HL-60 (cell line): Measurements from ENCODE around the gene HDAC9.

Source experiments
- SPI1 ChIP-seq: IDR thresholded peaks from 2 replicates; pipeline ENCODE4 v1.6.1; 2012; ENCODE audit warnings: low read depth, mild to moderate bottlenecking, borderline replicate concordance
- TF ChIP-seq, protein P1 (sequence below): IDR thresholded peaks from one replicate; pipeline ENCODE4 v1.5.1; 2011; ENCODE audit warnings: low read length, control low read depth, inconsistent platforms; ENCODE audit not compliant: insufficient read depth
- TF ChIP-seq, protein P2 (sequence below): IDR thresholded peaks from 2 replicates; pipeline ENCODE4 v1.6.1; 2012; ENCODE audit warnings: low read depth; ENCODE audit not compliant: insufficient replicate concordance

- TF ChIP-seq, protein P1, sequence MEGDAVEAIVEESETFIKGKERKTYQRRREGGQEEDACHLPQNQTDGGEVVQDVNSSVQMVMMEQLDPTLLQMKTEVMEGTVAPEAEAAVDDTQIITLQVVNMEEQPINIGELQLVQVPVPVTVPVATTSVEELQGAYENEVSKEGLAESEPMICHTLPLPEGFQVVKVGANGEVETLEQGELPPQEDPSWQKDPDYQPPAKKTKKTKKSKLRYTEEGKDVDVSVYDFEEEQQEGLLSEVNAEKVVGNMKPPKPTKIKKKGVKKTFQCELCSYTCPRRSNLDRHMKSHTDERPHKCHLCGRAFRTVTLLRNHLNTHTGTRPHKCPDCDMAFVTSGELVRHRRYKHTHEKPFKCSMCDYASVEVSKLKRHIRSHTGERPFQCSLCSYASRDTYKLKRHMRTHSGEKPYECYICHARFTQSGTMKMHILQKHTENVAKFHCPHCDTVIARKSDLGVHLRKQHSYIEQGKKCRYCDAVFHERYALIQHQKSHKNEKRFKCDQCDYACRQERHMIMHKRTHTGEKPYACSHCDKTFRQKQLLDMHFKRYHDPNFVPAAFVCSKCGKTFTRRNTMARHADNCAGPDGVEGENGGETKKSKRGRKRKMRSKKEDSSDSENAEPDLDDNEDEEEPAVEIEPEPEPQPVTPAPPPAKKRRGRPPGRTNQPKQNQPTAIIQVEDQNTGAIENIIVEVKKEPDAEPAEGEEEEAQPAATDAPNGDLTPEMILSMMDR: no peak
- TF ChIP-seq, protein P2, sequence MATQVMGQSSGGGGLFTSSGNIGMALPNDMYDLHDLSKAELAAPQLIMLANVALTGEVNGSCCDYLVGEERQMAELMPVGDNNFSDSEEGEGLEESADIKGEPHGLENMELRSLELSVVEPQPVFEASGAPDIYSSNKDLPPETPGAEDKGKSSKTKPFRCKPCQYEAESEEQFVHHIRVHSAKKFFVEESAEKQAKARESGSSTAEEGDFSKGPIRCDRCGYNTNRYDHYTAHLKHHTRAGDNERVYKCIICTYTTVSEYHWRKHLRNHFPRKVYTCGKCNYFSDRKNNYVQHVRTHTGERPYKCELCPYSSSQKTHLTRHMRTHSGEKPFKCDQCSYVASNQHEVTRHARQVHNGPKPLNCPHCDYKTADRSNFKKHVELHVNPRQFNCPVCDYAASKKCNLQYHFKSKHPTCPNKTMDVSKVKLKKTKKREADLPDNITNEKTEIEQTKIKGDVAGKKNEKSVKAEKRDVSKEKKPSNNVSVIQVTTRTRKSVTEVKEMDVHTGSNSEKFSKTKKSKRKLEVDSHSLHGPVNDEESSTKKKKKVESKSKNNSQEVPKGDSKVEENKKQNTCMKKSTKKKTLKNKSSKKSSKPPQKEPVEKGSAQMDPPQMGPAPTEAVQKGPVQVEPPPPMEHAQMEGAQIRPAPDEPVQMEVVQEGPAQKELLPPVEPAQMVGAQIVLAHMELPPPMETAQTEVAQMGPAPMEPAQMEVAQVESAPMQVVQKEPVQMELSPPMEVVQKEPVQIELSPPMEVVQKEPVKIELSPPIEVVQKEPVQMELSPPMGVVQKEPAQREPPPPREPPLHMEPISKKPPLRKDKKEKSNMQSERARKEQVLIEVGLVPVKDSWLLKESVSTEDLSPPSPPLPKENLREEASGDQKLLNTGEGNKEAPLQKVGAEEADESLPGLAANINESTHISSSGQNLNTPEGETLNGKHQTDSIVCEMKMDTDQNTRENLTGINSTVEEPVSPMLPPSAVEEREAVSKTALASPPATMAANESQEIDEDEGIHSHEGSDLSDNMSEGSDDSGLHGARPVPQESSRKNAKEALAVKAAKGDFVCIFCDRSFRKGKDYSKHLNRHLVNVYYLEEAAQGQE: no peak
- TF ChIP-seq SPI1: no peak
Observed at GRCh38 chr7:18532813-18533212, 37.3 kb downstream of the HDAC9 start.
